ENCODE measurements around the gene SHMT2. TPM values are rescaled to one million over a fixed set of nuclear protein-coding genes. Genes with fewer than 3 reads are reported as not detected.
A peak's percentile ranks its signal among the peaks of the same experiment; 100 is the strongest.

SHMT2 gene
- total RNA-seq, 1 donor from 2014 or later = 78.7 TPM

DNA sequence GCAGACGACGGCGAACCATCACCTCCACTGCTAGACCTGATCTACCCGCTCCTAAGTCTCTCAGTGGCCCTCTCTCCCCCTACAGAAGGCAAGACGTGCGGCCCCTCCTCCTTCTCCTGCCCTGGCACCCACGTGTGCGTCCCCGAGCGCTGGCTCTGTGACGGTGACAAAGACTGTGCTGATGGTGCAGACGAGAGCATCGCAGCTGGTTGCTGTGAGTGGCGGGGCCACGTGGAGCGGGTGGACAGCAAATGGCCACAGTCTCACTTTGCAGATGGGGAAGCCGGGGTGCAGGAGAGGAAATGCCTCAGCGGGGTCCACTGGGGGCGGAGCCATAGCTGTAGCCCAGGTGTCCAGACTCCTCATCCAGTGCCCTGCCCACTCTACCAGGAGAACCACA is 34.3 kb upstream of the SHMT2 start:
- TF ChIP-seq, protein P1, sequence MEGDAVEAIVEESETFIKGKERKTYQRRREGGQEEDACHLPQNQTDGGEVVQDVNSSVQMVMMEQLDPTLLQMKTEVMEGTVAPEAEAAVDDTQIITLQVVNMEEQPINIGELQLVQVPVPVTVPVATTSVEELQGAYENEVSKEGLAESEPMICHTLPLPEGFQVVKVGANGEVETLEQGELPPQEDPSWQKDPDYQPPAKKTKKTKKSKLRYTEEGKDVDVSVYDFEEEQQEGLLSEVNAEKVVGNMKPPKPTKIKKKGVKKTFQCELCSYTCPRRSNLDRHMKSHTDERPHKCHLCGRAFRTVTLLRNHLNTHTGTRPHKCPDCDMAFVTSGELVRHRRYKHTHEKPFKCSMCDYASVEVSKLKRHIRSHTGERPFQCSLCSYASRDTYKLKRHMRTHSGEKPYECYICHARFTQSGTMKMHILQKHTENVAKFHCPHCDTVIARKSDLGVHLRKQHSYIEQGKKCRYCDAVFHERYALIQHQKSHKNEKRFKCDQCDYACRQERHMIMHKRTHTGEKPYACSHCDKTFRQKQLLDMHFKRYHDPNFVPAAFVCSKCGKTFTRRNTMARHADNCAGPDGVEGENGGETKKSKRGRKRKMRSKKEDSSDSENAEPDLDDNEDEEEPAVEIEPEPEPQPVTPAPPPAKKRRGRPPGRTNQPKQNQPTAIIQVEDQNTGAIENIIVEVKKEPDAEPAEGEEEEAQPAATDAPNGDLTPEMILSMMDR (IDR thresholded peaks at IDR 0.05; ENCODE audit: unreplicated experiment) = no peak
- peaks cover 48% of the 10 kb centered on the region for H3K36me3 Mint-ChIP-seq
- H3K27ac Mint-ChIP-seq = no peak overlapping the region

GRCh38 chr12:57195611-57196371 is 33.7 kb upstream of the SHMT2 start:
- H3K36me3 Mint-ChIP-seq = peaks cover 48% of the 10 kb centered on the region
- TF ChIP-seq, protein P1 (IDR thresholded peaks at IDR 0.05; ENCODE audit: unreplicated experiment) = no peak
- no peaks in the 10 kb centered on the region for H3K27me3 Mint-ChIP-seq (ENCODE audit: low read depth)
- no peak overlapping the region for H3K4me3 Mint-ChIP-seq
- no peak for DNase-seq (ENCODE audit: low spot score in 2 of 2, unreplicated experiment in 2 of 2)
- no peak overlapping the region for H3K27ac Mint-ChIP-seq
- no peaks in the 10 kb centered on the region for H3K4me1 Mint-ChIP-seq
- H3K9me3 Mint-ChIP-seq = no peaks in the 10 kb centered on the region

More for the DNA sequence above, 34.3 kb upstream of the SHMT2 start:
- Mint-ChIP-seq H3K4me1 (no peaks in the 10 kb centered on the region), H3K9me3 (no peaks in the 10 kb centered on the region), H3K4me3 (no peak overlapping the region), H3K27me3 (ENCODE audit: low read depth) (no peaks in the 10 kb centered on the region)
- DNase-seq (ENCODE audit: low spot score in 2 of 2, unreplicated experiment in 2 of 2) = no peak

DNA sequence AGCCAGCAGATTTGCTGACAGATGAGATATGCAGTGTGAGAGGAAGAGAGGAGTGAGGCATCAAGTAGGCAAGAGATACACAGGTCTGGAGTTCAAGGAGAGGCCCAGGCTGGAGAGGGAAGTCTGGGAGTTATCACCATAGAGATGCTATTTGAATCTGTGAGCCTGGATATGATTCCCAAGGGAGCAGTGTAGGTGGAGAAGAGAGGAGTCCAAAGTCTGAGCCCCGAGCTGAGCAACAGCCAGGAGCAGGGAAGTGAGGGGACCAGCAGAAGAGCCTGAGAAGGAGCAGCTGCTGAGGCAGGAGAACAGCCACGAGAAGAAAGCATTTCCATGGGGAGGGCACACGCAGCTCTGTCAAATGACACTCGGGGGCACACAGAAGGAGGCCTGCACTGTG is 33.1 kb upstream of the SHMT2 start:
- DNase-seq (ENCODE audit: low spot score in 2 of 2, unreplicated experiment in 2 of 2) = no peak
- H3K9me3 Mint-ChIP-seq = no peaks in the 10 kb centered on the region
- H3K4me3 Mint-ChIP-seq = no peak overlapping the region
- no peaks in the 10 kb centered on the region for H3K27me3 Mint-ChIP-seq (ENCODE audit: low read depth)
- no peaks in the 10 kb centered on the region for H3K4me1 Mint-ChIP-seq
- TF ChIP-seq, protein P1 (IDR thresholded peaks at IDR 0.05; ENCODE audit: unreplicated experiment) = no peak
- peak overlapping the region; percentile 33 for H3K27ac Mint-ChIP-seq
- H3K36me3 Mint-ChIP-seq = peaks cover 47% of the 10 kb centered on the region

DNA sequence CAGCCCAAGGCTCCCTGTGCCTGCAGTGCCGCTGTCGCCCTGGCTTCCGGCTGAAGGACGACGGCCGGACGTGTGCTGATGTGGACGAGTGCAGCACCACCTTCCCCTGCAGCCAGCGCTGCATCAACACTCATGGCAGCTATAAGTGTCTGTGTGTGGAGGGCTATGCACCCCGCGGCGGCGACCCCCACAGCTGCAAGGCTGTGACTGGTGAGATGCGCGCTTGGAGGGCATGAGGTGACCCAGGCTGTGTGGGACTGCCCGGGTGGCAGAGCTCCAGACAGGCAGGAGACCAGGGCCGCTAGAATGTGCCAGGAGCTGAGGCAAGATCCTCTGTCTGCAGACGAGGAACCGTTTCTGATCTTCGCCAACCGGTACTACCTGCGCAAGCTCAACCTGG is 32.6 kb upstream of the SHMT2 start:
- TF ChIP-seq, protein P1 (IDR thresholded peaks at IDR 0.05; ENCODE audit: unreplicated experiment) = no peak
- Mint-ChIP-seq H3K4me1 (no peaks in the 10 kb centered on the region), H3K9me3 (no peaks in the 10 kb centered on the region), H3K36me3 (peaks cover 42% of the 10 kb centered on the region), H3K4me3 (no peak overlapping the region), H3K27me3 (ENCODE audit: low read depth) (no peaks in the 10 kb centered on the region), H3K27ac (no peak overlapping the region)
- DNase-seq (ENCODE audit: low spot score in 2 of 2, unreplicated experiment in 2 of 2) = no peak

DNA sequence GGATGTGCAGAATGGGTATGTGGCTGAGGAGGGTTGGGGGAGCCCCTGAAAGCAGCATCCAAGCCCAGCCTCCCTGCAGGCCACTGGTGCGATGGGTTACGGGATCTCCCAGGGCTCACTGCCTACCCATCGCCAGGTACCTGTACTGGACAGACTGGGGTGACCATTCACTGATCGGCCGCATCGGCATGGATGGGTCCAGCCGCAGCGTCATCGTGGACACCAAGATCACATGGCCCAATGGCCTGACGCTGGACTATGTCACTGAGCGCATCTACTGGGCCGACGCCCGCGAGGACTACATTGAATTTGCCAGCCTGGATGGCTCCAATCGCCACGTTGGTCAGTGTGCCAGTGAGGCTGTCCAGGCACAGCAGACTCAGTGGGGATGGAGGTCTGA is 31.2 kb upstream of the SHMT2 start:
- Mint-ChIP-seq H3K27ac (no peak overlapping the region), H3K4me3 (no peak overlapping the region), H3K9me3 (no peaks in the 10 kb centered on the region), H3K4me1 (no peaks in the 10 kb centered on the region), H3K27me3 (ENCODE audit: low read depth) (no peaks in the 10 kb centered on the region), H3K36me3 (peaks cover 43% of the 10 kb centered on the region)
- DNase-seq (ENCODE audit: low spot score in 2 of 2, unreplicated experiment in 2 of 2) = no peak
- TF ChIP-seq, protein P1 (IDR thresholded peaks at IDR 0.05; ENCODE audit: unreplicated experiment) = no peak
